Germinal center (tissue), 1 donor: Measurements from ENCODE around the gene CLIC5.
A peak's percentile ranks its signal among the peaks of the same experiment; 100 is the strongest.

Experiments
- DNase-seq: peaks from one replicate; pipeline ENCODE4 v3.0.0; 2012; ENCODE audit warnings: mixed read lengths, low spot score

The CLIC5 gene

GRCh38 chr6:45964300-45964699 lies 51.4 kb downstream of the CLIC5 start:
- no peak for DNase-seq

GRCh38 chr6:45963896-45964295 lies 51.8 kb downstream of the CLIC5 start:
- no peak for DNase-seq

- DNase-seq: no peak
Measured at GRCh38 chr6:45961125-45961524, 54.5 kb downstream of the CLIC5 start.

GRCh38 chr6:45959534-45960145 lies 56.0 kb downstream of the CLIC5 start:
- DNase-seq: no peak

GRCh38 chr6:45956663-45957062 lies 59.0 kb downstream of the CLIC5 start:
- DNase-seq: no peak

- no peak for DNase-seq
Measured at GRCh38 chr6:45956176-45956575, 59.5 kb downstream of the CLIC5 start.

- DNase-seq: no peak
Measured at GRCh38 chr6:45955597-45955996, 60.1 kb downstream of the CLIC5 start.

- no peak for DNase-seq
Measured at GRCh38 chr6:45952546-45952945, 63.1 kb downstream of the CLIC5 start.

- DNase-seq: no peak
Measured at GRCh38 chr6:45952168-45952529, 63.5 kb downstream of the CLIC5 start.

GRCh38 chr6:45951321-45952167 lies 64.1 kb downstream of the CLIC5 start:
- DNase-seq: no peak

GRCh38 chr6:45949256-45949655 lies 66.4 kb downstream of the CLIC5 start:
- no peak for DNase-seq

GRCh38 chr6:45947807-45948206 lies 67.9 kb downstream of the CLIC5 start:
- DNase-seq: no peak

GRCh38 chr6:45946887-45947286 lies 68.8 kb downstream of the CLIC5 start:
- no peak for DNase-seq

- no peak for DNase-seq
Measured at GRCh38 chr6:45946352-45946751, 69.3 kb downstream of the CLIC5 start.

- no peak for DNase-seq
Measured at GRCh38 chr6:45942953-45943352, 72.7 kb downstream of the CLIC5 start.

GRCh38 chr6:45933855-45934254 lies 81.8 kb downstream of the CLIC5 start:
- no peak for DNase-seq

- no peak for DNase-seq
Measured at GRCh38 chr6:45931232-45931631, 84.4 kb downstream of the CLIC5 start.

GRCh38 chr6:45930420-45931040 lies 85.1 kb downstream of the CLIC5 start:
- peak; percentile 62 for DNase-seq

GRCh38 chr6:45929421-45930361 lies 86.0 kb downstream of the CLIC5 start:
- no peak for DNase-seq

- no peak for DNase-seq
Measured at GRCh38 chr6:45928721-45929305, 86.8 kb downstream of the CLIC5 start.

- DNase-seq: no peak
Measured at GRCh38 chr6:45927421-45928320, 88.0 kb downstream of the CLIC5 start.
